HCT116 (cell line): ENCODE data around the gene DARS1. TPM values are rescaled to one million over a fixed set of nuclear protein-coding genes. Genes with fewer than 3 reads are reported as not detected.

Experiments used
- ATAC-seq: fragments of 200-7000 bp; cut with Tn5 transposase; 2 replicates; pipeline ENCODE4 v1.9.1; 2020; ENCODE audit warnings: mild to moderate bottlenecking, moderate library complexity
- BruUV-seq: library from RNA; stranded (reverse); fragments of 400-500 nt; replicated peaks from 2 replicates; lab custom pipeline; 2021; lab: Mats Ljungman, UMichigan
- CTCF ChIA-PET: fragments of 300-600 bp; sonication (Branson Sonifier 250); formaldehyde crosslinking; loops from one replicate; lab custom pipeline; 2021; ENCODE audit warnings: antibody characterized with exemption; lab: Charles Lee
- POLR2A ChIA-PET: fragments of 300-600, 350-600 bp; sonication (Branson Sonifier 250); formaldehyde crosslinking; loops from one replicate; lab custom pipeline; 2021; ENCODE audit warnings: antibody characterized with exemption; lab: Charles Lee
- RAD21 ChIA-PET, 2 experiments: fragments of 300-600 bp; sonication (Branson Sonifier 250); formaldehyde crosslinking; loops; one replicate each; lab custom pipeline; 2023; ENCODE audit warnings: low total read pairs in 2 of 2; ENCODE audit not compliant: uncharacterized antibody in 2 of 2, unreplicated experiment in 2 of 2, low non-redundant PET in 1 of 2; lab: Charles Lee
- DNase-seq: peaks from one replicate; pipeline ENCODE4 v3.0.0-alpha.2; 2010; ENCODE audit warnings: low read depth, low spot score
- H2AFZ ChIP-seq: fragments of 200-600 bp; shearing (Covaris generic), sonication (generic); 2 replicates; pipeline ENCODE4 v1.6.1; 2017; ENCODE audit warnings: low read depth, mixed run types, mixed read lengths, antibody characterized with exemption, low read length; ENCODE audit not compliant: poor library complexity, severe bottlenecking
- H3K27ac ChIP-seq: 2 replicates; pipeline ENCODE4 v1.5.1; 2012; ENCODE audit warnings: low read depth, low read length
- H3K27me3 ChIP-seq: fragments of 200-600 bp; sonication (generic); 2 replicates; pipeline ENCODE4 v1.6.1; 2016; ENCODE audit warnings: mixed run types, low read length, mixed read lengths; ENCODE audit not compliant: insufficient read depth
- H3K36me3 ChIP-seq, 2 experiments: fragments of 200-500 bp in 1 of 2; fragments of 200-600 bp in 1 of 2; sonication (Bioruptor generic) in 1 of 2; sonication (generic) in 1 of 2; 2 replicates each; pipeline versions ENCODE4 v1.5.1 to v1.6.1; 2014 to 2016; ENCODE audit warnings: low read length in 2 of 2, inconsistent platforms in 1 of 2, mixed read lengths in 1 of 2, mixed run types in 1 of 2; ENCODE audit not compliant: insufficient read depth in 2 of 2, control insufficient read depth in 1 of 2
- H3K4me1 ChIP-seq, 2 experiments: fragments of 200-600 bp in 1 of 2; sonication (generic) in 1 of 2; 2 replicates each; pipeline versions ENCODE4 v1.5.1 to v1.6.1; 2012 to 2017; ENCODE audit warnings: low read length in 2 of 2, inconsistent platforms in 1 of 2, mild to moderate bottlenecking in 1 of 2, mixed read lengths in 1 of 2, mixed run types in 1 of 2, moderate library complexity in 1 of 2; ENCODE audit not compliant: insufficient read depth in 2 of 2, control insufficient read depth in 1 of 2
- H3K4me2 ChIP-seq: fragments of 200-600 bp; sonication (generic); 2 replicates; pipeline ENCODE4 v1.6.1; 2017; ENCODE audit warnings: mixed run types, low read length, mixed read lengths
- H3K4me3 ChIP-seq, 2 experiments: fragments of 200-600 bp in 1 of 2; sonication (generic) in 1 of 2; replicated peaks in 1 of 2; 2 replicates each; pipeline ENCODE4 v1.5.1; 2011 to 2016; ENCODE audit warnings: low read length in 2 of 2, control low read depth in 1 of 2, low read depth in 1 of 2, mild to moderate bottlenecking in 1 of 2, mixed read lengths in 1 of 2, mixed run types in 1 of 2
- H3K79me2 ChIP-seq: fragments of 200-600 bp; sonication (generic); 2 replicates; pipeline ENCODE4 v1.6.1; 2017; ENCODE audit warnings: mild to moderate bottlenecking, mixed run types, low read length, moderate library complexity, mixed read lengths; ENCODE audit not compliant: insufficient read depth
- H3K9ac ChIP-seq: fragments of 200-600 bp; sonication (generic); 2 replicates; pipeline ENCODE4 v1.6.1; 2016; ENCODE audit warnings: low read length, mixed read lengths
- H3K9me2 ChIP-seq: fragments of 200-600 bp; sonication (generic), shearing (Covaris generic); 2 replicates; pipeline ENCODE4 v1.6.1; 2017; ENCODE audit warnings: mixed run types, mild to moderate bottlenecking, moderate library complexity; ENCODE audit not compliant: insufficient read depth
- H3K9me3 ChIP-seq, 2 experiments: fragments of 200-500 bp in 1 of 2; fragments of 200-600 bp in 1 of 2; sonication (Bioruptor generic) in 1 of 2; sonication (generic) in 1 of 2; 2 replicates each; pipeline ENCODE4 v1.6.1; 2014 to 2017; ENCODE audit warnings: low read length in 2 of 2, mixed read lengths in 2 of 2, inconsistent platforms in 1 of 2, low read depth in 1 of 2, mild to moderate bottlenecking in 1 of 2, mixed run types in 1 of 2, moderate library complexity in 1 of 2; ENCODE audit not compliant: control insufficient read depth in 1 of 2, insufficient read depth in 1 of 2
- H4K20me1 ChIP-seq: fragments of 200-600 bp; sonication (generic), shearing (Covaris generic); 2 replicates; pipeline ENCODE4 v1.6.1; 2017; ENCODE audit warnings: mixed run types, mild to moderate bottlenecking, moderate library complexity; ENCODE audit not compliant: insufficient read depth
- CBX3 ChIP-seq: IDR thresholded peaks from 2 replicates; pipeline ENCODE4 v1.6.1; 2012; ENCODE audit warnings: low read depth
- CTCF ChIP-seq, 3 experiments: fragments of 200-600 bp in 1 of 3; sonication (generic) in 1 of 3; IDR thresholded peaks in 2 of 3; conservative IDR thresholded peaks in 1 of 3; 2 replicates each; pipeline ENCODE4 v1.5.1; 2012 to 2017; ENCODE audit warnings: low read depth in 2 of 3, low read length in 2 of 3, antibody characterized with exemption in 1 of 3, borderline replicate concordance in 1 of 3, control low read depth in 1 of 3, mild to moderate bottlenecking in 1 of 3, mixed read lengths in 1 of 3, mixed run types in 1 of 3, moderate library complexity in 1 of 3; ENCODE audit not compliant: insufficient read depth in 1 of 3
- EGR1 ChIP-seq: IDR thresholded peaks from 2 replicates; pipeline ENCODE4 v1.6.1; 2012; ENCODE audit warnings: low read depth
- POLR2A ChIP-seq: IDR thresholded peaks from 2 replicates; pipeline ENCODE4 v1.7.0; 2011; ENCODE audit warnings: borderline replicate concordance; ENCODE audit not compliant: insufficient read depth, insufficient read length; ENCODE audit errors: extremely low read depth
- ZNF274 ChIP-seq: fragments of 200-500 bp; sonication (Bioruptor generic); IDR thresholded peaks from 2 replicates; pipeline ENCODE4 v1.6.1; 2014; ENCODE audit warnings: mild to moderate bottlenecking, low read depth, low read length, inconsistent platforms
- intact Hi-C: fragments of 100-400 bp; cut with micrococcal nuclease; formaldehyde crosslinking; loops from 2 replicates; pipeline ENCODE4 v1.10.0; 2022
- total RNA-seq: library from RNA; stranded (reverse); gene quantifications from one replicate; pipeline ENCODE4 v1.2.1, GENCODE V29; 2021; ENCODE audit not compliant: unreplicated experiment
- TF ChIP-seq, protein P1 (sequence below): IDR thresholded peaks from 2 replicates; pipeline ENCODE4 v1.6.1; 2012; ENCODE audit warnings: low read depth

The DARS1 gene
- total RNA-seq, 1 experiment from 2014 or later: 94.8 TPM

DNA sequence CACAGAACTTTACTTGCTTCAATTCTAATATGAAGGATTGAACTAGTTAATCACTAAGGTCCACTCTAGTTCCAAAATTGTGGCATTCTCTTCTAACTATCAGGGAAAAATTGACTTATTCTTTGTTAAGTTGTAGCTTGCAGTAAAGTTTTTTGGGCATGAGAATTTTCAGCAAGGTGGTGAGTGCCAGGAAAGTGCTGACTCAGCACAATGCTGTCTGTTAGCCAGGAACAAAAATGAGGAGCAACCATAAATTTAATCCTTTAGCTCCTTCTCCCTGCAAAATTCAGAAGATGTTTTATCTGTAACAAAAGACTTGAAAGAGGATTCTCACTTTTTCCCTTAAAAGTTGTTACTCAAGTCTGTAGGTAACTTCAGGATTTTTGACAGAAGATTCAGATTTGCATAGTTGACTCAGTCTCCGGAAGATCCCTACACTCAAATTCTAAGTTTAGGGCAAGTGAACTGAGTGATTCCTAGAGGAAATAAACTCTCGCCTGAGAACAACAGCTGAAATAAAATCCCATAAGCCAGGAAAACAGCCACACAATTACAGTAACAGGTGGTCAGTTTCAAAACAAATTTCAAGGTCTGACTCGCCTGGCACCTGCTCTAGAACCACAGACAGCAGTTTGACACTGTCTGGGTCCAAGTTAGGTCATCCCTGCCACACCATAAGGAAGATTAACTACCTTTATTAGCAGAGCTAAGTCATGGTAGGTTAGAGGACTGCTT lies 20.2 kb upstream of the DARS1 start:
- peaks cover 3 to 10% of the 10 kb centered on the region in 2 experiments; a peak in 2 of 4 replicates for H3K4me1 ChIP-seq
- no peak overlapping the region for H3K9ac ChIP-seq
- H3K79me2 ChIP-seq: no peaks in the 10 kb centered on the region
- ChIA-PET CTCF (no interaction called here), POLR2A (no interaction called here), RAD21 (no interaction called here)
- ATAC-seq: no peak
- intact Hi-C loops: no loop called here
- no peaks in the 10 kb centered on the region for H3K36me3 ChIP-seq
- H3K9me2 ChIP-seq: no peaks in the 10 kb centered on the region
- no peak for TF ChIP-seq CTCF (IDR thresholded peaks at IDR 0.05 in 2 of 3, conservative IDR thresholded peaks at IDR 0.05 in 1 of 3; ENCODE audit: borderline replicate concordance in 1 of 3, insufficient read depth in 1 of 3, low read depth in 2 of 3, low read length in 2 of 3)
- TF ChIP-seq ZNF274: no peak
- TF ChIP-seq EGR1: no peak
- TF ChIP-seq, protein P1, sequence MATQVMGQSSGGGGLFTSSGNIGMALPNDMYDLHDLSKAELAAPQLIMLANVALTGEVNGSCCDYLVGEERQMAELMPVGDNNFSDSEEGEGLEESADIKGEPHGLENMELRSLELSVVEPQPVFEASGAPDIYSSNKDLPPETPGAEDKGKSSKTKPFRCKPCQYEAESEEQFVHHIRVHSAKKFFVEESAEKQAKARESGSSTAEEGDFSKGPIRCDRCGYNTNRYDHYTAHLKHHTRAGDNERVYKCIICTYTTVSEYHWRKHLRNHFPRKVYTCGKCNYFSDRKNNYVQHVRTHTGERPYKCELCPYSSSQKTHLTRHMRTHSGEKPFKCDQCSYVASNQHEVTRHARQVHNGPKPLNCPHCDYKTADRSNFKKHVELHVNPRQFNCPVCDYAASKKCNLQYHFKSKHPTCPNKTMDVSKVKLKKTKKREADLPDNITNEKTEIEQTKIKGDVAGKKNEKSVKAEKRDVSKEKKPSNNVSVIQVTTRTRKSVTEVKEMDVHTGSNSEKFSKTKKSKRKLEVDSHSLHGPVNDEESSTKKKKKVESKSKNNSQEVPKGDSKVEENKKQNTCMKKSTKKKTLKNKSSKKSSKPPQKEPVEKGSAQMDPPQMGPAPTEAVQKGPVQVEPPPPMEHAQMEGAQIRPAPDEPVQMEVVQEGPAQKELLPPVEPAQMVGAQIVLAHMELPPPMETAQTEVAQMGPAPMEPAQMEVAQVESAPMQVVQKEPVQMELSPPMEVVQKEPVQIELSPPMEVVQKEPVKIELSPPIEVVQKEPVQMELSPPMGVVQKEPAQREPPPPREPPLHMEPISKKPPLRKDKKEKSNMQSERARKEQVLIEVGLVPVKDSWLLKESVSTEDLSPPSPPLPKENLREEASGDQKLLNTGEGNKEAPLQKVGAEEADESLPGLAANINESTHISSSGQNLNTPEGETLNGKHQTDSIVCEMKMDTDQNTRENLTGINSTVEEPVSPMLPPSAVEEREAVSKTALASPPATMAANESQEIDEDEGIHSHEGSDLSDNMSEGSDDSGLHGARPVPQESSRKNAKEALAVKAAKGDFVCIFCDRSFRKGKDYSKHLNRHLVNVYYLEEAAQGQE: no peak
- no peak for TF ChIP-seq CBX3
- no peak for TF ChIP-seq POLR2A
- DNase-seq: no peak
- no peak overlapping the region for H3K4me3 ChIP-seq
- no peak overlapping the region for H2AFZ ChIP-seq
- H3K27me3 ChIP-seq: no peaks in the 10 kb centered on the region
- no peaks in the 10 kb centered on the region for H3K9me3 ChIP-seq
- no peak overlapping the region for H3K27ac ChIP-seq
- no TSS peak for BruUV-seq
- no peaks in the 10 kb centered on the region for H4K20me1 ChIP-seq
- no peak overlapping the region for H3K4me2 ChIP-seq
